ENCODE measurements around the gene VWA5B2.
A peak's percentile ranks its signal among the peaks of the same experiment; 100 is the strongest.

VWA5B2 gene

DNA sequence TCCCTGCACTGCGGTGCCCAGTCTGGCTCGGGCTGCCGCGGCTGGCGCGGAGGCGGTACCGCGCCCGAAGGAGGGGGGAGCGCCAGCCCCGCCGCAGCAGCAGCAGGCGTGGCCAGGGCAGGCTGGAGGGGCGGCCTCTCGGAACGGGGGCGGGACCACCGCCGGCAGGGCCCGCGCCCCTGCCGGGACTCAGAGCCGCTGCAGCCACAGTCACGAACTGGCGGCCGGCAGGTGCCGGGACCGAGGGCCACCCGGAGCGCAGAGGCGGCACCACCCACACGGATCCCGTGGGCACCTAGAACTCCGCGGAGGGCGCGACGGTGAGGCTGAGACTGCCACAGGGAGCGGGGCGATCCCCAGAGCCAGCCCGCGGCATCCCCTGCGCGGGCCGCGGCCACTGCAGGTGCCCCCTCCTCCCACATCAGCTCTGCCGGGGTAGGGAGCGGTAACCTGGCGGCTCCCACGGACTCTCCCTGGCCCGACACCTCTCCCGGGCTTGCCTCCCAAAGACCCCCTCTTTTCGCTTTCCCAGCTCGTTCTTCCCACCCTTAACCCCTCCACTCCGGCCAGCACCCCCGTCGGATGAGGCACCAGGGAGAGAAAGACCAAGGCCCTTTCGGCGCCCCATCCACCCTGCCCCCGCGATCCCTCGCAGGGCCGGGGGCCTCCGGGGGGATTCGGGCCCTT is at the start of gene VWA5B2:
Gene VWA5B2, plus strand, starts transcription at position 192 of the 687 bp plus-strand sequence. CDS start 944 bp downstream, outside the sequence.
- peak; percentile 79 for DNase-seq

DNA sequence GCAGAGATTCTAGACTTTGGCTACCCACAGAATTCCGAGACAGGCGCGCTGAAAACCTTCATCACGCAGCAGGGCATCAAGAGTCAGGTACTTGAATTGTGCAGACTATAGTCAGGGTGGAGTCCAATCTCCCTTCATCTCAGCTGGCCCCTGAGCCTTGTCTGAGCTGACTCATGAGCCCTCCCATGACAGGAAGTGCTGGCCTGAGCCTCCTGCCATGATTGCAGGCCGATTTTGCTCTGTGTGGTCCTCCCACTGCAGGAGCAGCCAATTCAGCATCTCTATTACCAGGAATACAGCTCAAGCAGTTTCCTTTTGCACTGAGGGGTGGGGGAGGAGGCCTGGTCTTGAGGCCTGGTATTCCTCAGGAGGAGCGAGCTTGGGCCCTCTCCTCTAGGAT is 49.2 kb upstream of the VWA5B2 start:
- DNase-seq, result no peak

DNA sequence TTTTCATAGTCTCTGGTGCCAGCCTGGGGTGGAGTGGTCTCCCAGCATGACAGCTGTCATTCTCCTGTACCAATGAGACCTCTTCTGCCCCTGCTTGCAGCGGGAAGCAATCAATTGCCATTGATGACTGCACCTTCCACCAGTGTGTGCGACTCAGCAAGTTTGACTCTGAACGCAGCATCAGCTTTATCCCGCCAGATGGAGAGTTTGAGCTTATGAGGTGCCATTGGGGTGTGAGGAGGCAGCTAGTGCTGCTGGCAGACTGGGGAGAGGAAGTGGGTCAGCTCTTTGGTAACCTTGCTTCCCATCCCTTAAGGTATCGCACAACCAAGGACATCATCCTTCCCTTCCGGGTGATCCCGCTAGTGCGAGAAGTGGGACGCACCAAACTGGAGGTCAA is 47.8 kb upstream of the VWA5B2 start:
- no peak for DNase-seq

DNA sequence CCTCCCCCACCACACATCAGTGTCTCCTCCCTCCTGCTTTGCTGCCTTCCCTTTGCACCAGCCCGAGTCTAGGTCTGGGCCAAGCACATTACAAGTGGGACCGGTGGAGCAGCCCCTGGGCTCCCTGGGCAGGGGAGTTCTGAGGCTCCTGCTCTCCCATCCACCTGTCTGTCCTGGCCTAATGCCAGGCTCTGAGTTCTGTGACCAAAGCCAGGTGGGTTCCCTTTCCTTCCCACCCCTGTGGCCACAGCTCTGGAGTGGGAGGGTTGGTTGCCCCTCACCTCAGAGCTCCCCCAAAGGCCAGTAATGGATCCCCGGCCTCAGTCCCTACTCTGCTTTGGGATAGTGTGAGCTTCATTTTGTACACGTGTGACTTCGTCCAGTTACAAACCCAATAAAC is 45.7 kb upstream of the VWA5B2 start:
- no peak for DNase-seq

DNA sequence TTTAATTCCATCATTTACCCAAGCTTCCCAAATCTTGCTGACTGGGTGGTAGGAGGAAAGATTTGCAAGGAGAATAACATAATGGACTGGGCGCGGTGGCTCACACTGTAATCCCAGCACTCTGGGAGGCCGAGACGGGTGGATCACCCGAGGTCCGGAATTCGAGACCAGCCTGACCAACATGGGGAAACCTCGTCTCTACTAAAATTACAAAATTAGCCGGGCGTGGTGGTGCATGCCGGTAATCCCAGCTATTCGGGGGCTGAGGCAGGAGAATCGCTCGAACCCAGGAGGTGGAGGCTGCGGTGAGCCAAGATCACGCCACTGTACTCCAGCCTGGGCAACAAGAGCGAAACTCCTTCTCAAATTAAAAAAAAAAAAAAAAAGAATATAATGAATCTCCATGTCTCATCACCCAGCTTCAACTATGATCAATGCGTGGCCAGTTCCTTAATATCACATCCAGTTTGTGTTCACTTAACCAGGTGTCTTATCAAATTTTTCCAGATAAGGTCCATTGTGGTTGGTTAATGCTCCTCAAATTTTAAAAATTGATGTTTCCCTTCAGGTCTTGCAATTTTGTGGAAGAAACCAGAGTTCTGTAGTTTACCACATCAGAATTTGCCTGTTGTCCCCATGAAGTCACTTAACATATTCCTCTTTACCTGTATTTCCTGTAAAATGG is 44.7 kb upstream of the VWA5B2 start:
- no peak for DNase-seq

DNA sequence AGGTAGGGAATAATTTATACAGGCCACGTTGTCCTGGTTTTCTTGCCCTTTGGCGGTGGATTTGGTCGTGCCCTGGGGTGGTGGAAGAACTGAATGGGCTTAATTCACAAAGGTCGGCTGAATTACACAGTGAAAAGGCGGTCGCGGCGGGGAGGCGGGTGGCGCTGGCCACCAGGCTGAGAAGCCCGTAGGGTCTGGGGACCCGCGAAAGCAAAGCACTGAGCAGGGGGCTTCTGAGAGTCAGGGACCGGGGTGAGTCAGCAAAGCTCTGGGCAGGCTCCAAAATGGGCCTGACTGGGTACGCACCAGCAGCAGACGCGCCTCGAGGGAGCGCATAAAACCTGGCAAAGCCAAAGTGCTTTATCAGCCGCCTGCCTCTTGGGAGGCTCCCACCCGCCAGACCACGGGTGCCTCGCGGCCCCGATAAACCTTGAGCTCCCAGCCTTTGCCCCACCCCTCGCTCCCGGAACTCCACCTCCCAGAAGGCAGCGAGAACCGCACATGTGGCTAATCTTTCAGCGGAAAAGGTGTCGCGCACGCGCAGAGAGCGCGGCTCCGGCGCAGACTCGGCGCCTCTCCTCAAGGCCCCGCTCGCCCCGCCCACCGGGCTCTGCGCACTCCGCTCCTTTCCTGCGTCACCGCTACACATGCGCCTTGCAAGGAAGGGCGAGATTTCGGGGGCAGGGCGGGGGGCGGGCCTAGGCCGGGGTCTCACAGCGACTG is 43.8 kb upstream of the VWA5B2 start:
- peak; percentile 100 for DNase-seq

DNA sequence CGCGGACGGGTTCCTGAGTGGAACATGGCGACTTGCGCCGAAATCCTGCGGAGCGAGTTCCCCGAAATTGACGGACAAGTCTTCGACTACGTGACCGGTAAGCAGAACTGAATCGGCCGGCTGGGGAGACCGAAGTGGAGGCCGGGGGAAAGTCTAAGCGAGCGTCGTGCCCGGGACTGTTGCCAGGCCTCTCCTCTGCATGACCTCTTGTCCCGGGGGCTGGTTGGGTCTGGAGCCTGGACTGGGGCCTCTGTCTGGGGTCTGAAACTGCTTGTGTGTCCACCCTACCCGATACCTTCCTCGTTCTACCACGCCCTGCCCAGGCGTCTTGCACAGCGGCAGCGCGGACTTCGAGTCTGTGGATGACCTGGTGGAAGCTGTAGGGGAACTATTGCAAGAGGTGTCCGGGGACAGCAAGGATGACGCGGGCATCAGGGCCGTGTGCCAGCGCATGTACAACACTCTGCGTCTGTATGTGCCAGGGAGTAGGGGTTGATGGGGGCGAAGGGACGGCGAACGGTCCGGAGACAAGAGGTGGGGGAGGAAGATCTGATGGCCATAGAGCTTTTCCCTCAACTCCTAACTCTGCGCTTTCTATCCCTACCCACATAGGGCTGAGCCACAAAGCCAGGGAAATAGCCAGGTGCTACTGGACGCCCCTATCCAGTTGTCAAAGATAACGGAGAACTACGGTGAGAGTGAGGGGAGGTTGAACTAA is 43.0 kb upstream of the VWA5B2 start, which contains the start of gene ABCF3:
Gene ABCF3, plus strand, starts transcription at position 16 of the 718 bp plus-strand sequence. Its CDS starts 9 bp downstream, at position 25.
- DNase-seq, result no peak

DNA sequence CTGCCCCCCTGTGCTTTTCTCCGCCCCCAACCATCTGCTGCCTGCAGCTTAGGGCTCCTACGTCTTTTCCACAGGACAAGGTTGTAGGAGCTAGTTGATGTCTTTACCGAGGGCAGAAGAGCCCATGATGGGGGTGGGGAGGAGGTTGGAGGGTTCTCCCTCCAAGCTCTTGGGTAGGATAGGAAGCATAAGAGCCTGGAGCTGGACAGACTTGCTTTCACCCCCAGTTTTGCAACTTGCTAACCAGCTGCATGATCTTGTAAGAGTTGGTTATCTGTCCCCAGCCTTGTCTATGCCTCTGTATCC is 42.5 kb upstream of the VWA5B2 start:
- no peak for DNase-seq

DNA sequence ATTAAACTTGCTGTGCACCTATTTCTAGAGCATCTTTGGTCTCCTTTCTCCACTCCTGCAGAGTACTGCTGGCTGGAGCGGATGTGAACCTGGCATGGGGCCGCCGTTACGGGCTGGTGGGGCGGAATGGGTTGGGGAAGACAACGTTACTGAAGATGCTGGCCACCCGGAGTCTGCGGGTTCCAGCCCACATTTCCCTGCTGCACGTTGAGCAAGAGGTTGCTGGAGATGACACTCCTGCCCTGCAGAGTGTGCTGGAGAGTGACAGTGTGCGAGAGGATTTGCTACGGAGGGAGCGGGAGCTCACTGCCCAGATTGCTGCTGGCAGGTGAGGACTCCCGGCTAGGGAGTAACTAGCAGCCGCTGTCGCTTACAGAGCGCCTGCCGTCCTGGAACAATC is 41.3 kb upstream of the VWA5B2 start:
- DNase-seq, result no peak

DNA sequence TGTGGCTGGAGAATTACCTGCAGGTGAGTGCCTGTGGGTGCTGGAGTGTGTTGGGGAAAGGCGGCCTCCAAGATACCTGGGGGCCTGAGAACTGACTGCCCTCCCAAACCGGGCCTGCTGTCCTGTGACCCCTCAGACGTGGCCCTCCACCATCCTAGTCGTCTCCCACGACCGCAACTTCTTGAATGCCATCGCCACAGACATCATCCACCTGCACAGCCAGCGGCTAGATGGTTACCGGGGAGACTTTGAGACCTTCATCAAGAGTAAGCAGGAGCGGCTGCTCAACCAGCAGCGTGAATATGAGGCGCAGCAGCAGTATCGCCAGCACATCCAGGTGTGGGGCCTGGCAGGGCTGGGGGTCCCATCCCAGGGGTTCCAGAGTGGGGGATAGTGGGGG is 40.0 kb upstream of the VWA5B2 start:
- DNase-seq, result no peak

DNA sequence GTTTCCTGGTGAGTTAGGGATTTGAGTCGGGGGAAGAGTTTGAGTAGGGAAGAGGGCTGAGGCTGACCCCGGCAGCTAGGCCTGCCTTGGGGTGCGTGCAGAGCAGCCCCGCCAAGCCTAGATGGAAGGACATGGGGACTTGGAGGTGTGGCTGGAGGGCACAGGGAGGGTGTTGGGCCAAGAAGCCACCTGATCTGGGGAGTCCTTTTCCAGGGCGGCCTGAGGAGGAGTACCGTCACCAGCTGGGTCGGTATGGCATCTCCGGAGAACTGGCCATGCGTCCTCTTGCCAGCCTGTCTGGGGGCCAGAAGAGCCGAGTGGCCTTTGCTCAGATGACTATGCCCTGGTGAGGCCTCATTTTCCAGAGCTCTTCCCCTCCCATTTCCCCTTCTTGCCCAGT is 36.5 kb upstream of the VWA5B2 start:
- DNase-seq, result no peak

DNA sequence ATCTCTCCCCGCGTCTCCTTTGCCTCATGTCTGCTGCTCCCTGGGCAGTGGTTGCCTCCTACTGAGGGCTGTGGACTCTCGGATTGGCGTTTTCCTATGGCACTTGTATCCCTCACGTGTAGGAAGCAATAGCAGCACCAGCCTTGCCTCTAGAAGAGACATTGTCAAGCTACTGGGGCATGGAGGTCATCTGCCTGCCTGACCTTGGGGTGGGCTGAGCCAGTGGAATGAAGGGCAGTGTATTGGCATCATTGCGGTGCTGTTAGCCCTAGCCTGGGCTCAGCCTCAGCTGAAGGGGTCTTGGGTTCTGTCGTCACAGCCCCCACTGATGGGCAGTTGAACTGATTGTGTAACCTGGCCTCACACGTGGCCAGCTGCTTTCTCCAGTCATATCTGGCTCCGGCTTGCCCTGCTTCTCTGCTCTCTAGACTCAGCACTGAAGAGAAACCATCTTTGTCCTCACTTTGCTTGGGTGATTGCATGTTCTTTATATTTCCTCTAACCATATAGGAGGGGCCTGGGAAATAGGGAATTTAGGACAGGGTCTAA is 35.3 kb upstream of the VWA5B2 start:
- DNase-seq, result no peak

DNA sequence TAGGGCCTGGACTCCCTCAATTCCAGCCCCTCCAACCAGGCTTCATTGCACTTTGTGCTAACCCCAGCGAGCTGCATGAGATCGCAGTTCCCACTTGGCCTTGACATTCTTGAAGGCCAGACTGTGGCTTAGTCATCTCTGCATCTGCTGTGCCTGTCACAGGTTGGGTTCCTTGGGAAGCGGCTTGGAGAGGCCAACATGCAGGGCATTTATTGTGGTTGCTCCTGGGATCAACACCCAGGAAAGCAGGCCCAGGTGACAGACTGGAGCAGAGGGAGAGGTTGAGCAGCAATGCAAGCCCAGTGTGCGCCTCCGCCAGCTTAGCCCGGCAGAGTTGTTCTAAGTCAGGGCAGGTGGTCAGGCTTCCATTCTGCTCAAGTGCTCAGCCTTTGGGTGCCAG is 32.8 kb upstream of the VWA5B2 start:
- no peak for DNase-seq

DNA sequence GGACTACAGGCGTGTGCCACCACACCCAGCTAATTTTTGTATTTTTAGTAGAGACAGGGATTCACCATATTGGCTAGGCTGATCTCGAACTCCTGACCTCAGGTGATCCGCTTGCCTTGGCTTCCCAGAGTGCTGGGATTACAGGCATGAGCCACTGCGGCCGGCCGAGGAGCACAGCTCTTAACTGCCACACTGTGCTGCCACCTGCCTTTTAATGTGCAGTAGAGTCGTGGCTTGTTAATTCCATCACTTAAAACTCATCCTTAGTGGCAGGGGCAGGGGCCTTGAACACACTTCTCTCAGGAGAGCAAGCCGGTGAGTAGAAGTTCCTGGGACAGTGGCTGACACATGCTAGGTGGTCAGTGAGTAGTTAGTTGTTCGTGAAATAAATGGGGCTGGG is 30.9 kb upstream of the VWA5B2 start:
- DNase-seq, result no peak

DNA sequence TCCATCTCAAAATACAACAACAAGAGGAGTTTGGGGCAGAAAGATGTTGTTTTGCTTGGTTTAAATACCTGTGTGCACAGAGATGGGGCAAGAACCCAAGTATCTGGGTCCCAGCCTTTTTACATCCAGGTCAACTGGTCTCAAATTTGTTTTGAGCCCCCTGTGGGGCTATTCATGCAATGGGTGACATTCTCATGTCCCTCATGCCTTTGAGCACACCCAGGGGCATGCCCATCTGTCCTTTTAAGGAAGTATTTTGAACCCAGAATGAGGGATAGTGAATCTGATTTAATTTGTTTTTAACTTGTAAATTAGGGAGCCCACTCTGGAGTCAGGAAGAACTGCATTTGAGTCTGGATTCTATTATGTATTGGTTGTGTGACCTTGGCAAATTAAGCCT is 28.6 kb upstream of the VWA5B2 start:
- no peak for DNase-seq

DNA sequence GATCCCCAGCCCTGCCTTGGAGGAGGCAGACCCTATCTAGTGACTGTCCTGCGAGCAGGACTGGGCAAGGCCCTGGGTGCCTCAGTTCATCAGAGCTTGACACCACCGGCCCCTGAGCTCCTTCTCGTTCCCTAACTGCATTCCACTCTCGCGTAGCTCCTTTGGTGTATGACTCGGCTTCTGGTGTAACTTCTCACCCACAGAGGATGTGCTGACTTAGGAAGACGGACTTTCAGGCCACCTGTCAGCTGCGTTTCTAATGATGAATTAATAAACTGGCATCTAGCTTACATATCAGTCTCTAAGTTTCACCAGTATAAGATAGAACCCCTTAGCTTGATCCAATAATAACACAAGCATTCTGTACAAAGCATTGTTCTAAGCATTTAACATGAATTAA is 25.9 kb upstream of the VWA5B2 start:
- no peak for DNase-seq

DNA sequence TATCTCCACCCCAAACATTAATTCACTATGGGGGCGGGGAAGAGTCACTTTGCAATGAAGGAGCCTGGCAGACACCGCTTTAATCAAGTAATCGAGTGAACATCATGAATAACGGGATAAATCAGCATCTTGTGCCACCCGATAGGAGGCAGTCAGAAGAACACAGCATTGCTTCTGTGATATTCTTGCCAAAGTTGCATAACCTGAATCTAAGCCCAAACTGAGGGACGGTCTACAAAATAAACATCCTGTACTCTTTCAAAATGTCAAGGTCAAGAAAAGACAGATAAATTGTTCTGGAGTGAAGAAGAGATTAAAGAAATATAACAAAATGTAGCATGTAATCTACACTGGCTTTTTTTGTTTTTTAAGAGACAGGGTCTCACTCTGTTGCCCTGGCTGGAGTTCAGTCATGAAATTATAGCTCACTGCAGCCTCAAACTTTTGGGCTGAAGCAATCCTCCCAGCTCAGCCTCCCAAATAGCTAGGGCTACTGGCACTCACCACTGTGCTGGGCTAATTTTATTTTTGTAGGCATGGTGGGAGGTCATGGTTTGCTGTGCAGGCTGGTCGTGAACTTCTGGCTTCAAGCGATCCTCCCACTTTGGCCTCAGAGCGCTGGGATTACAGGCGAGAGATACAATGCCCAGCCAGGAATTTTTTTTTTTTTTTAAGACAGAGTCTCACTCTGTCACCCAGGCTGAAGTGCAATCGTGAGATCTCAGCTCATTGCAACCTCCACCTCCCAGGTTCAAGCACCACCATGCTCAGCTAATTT is 20.1 kb upstream of the VWA5B2 start:
- no peak for DNase-seq

DNA sequence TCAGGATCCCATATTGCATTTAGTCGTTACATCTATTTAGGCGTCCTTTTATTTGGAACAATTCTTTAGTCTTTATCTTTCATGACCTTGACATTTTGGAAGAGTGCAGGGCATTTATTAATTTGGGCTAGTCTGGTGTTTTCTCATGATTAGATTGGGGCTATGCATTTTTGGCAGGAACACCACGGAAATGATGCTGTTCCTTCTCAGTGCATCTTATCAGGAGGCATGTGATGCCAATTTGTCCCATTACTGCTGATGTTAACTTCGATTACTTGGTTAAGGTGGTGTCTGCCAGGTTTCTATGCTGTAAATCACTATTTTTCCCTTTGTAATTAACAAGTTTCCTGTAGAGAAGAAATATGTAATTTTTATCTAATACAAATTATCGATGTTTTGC is 18.1 kb upstream of the VWA5B2 start:
- no peak for DNase-seq

DNA sequence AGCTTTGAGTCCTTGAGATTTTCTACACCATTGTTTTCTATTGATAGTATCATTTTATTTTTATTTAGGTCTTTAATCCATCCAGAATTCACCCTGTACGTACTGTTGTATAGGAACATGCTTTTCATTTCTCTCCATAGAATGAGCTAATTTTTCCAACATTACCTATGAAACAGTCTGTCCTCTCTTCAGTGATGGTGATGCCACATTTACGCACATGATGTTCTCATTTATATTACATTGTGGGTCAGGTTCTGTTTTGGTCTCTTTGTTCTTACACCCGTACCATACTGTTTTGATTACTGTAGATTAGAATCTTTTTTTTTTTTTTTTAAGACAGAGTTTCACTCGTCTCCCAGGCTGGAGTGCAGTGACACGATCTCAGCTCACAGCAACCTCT is 17.7 kb upstream of the VWA5B2 start:
- no peak for DNase-seq

DNA sequence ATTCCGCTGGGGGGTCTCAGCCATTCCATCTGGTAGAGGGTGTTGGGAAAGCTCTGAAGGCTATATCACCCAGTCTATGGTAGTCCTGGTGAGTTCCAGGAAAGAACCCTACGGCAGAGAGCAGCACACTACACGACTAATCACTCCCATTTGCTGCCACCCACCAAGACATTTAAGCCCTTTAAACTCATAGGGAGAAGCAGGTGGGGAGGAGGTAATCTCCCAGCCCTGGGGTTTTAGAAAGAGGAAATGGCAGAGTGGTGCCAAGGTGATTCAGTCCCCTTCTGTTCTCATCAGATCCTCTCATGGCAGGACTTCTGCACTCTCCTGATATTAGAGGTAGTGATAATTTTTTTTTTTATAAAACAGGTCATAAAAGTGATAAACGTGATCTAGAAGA is 10.6 kb upstream of the VWA5B2 start:
- no peak for DNase-seq

DNA sequence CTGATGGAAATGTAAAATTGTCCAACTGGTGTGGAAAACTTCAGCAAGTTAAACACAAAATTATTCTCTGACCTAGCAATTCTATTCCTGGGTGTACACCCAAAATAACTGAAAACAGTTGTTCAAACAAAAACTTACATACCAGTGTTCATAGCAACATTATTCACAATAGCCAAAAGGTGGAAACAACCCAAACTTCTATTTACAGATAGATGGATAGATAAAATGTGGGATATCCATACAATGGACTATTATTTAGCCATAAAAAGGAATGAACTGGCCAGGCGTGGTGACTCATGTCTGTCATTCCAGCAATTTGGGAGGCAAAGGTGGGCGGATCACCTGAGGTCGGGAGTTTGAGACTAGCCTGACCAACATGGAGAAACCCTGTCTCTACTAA is 6.9 kb upstream of the VWA5B2 start:
- DNase-seq, result no peak

DNA sequence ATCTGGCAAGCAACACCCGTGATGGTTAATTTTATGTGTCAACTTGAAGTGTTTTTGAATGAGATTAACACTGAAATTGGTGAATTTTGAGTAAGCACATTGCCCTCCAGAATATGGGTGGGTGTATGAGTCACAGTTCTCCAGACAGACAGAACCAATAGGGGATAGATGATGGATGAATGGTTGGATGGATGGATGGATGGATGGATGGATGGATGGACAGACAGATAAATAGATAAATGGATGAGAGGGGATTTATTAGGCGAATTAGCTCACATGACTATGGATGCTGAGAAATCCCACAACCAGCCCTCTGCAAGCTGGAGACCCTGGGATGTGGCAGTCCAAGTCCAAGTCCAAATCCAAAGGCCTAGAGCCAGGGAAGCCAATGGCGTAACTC is 5.4 kb upstream of the VWA5B2 start:
- no peak for DNase-seq

Data from NCI-H1436 (cell line).